CD4-positive, CD25-positive, alpha-beta regulatory T cell (primary cell): Measurements from ENCODE around the gene SCLY. TPM values are rescaled to one million over a fixed set of nuclear protein-coding genes. Genes with fewer than 3 reads are reported as not detected.
"Not testable (repeated sequence)": the region's sequence is repeated elsewhere in the genome, so short reads cannot be mapped to it uniquely, and the experiment has no call there.

Experiments used
- ATAC-seq, 2 donors: fragments of 150-1000 bp; cut with Tn5 transposase; one replicate each; pipeline ENCODE4 v1.10.0; 2021; ENCODE audit warnings: low read depth in 2 of 2, moderate number of reproducible peaks in 2 of 2, moderate library complexity in 1 of 2
- DNase-seq, 3 donors: peaks; one replicate each; pipeline versions ENCODE4 v3.0.0 to v3.0.0-alpha.2; 2012 to 2022; ENCODE audit warnings: mixed read lengths in 1 of 3
- H3K27ac ChIP-seq: one replicate; pipeline ENCODE4 v1.7.0; 2013; ENCODE audit warnings: mild to moderate bottlenecking, low read length; ENCODE audit not compliant: insufficient read depth, poor library complexity, severe bottlenecking
- H3K27me3 ChIP-seq: one replicate; pipeline ENCODE4 v1.7.0; 2013; ENCODE audit warnings: low read length; ENCODE audit not compliant: control insufficient read depth, insufficient read depth
- H3K36me3 ChIP-seq: one replicate; pipeline ENCODE4 v1.7.0; 2013; ENCODE audit warnings: mild to moderate bottlenecking, low read length, moderate library complexity; ENCODE audit not compliant: control insufficient read depth, insufficient read depth
- H3K4me1 ChIP-seq: 2 replicates; pipeline ENCODE4 v1.7.0; 2013; ENCODE audit warnings: mild to moderate bottlenecking, low read length; ENCODE audit not compliant: insufficient read depth, control insufficient read depth, poor library complexity, severe bottlenecking
- H3K4me3 ChIP-seq: one replicate; pipeline ENCODE4 v1.7.0; 2013; ENCODE audit warnings: low read depth, mild to moderate bottlenecking, low read length, moderate library complexity
- H3K9me3 ChIP-seq, 2 experiments: 1 replicate in 1 of 2; 2 replicates in 1 of 2; pipeline ENCODE4 v1.7.0; 2013; ENCODE audit warnings: low read length in 2 of 2, mild to moderate bottlenecking in 1 of 2, moderate library complexity in 1 of 2; ENCODE audit not compliant: control insufficient read depth in 2 of 2
- H3K27ac Mint-ChIP-seq, 3 donors: one replicate each; pipeline ENCODE4 v1.8.0; 2020 to 2022; ENCODE audit warnings: mild to moderate bottlenecking in 3 of 3, mixed read lengths in 3 of 3, moderate library complexity in 2 of 3
- H3K27me3 Mint-ChIP-seq: one replicate; pipeline ENCODE4 v1.8.0; 2022; ENCODE audit warnings: mild to moderate bottlenecking, mixed read lengths
- H3K36me3 Mint-ChIP-seq: one replicate; pipeline ENCODE4 v1.8.0; 2020; ENCODE audit warnings: mixed read lengths
- H3K4me1 Mint-ChIP-seq, 4 donors: one replicate each; pipeline ENCODE4 v1.8.0; 2020 to 2022; ENCODE audit warnings: mixed read lengths in 4 of 4, mild to moderate bottlenecking in 1 of 4
- H3K4me3 Mint-ChIP-seq, 4 donors: one replicate each; pipeline ENCODE4 v1.8.0; 2020 to 2022; ENCODE audit warnings: mild to moderate bottlenecking in 4 of 4, mixed read lengths in 4 of 4, moderate library complexity in 3 of 4
- H3K9me3 Mint-ChIP-seq, 7 donors: one replicate each; pipeline ENCODE4 v1.8.0; 2020 to 2022; ENCODE audit warnings: mixed read lengths in 7 of 7, mild to moderate bottlenecking in 3 of 7, moderate library complexity in 2 of 7
- polyA plus RNA-seq, 4 donors: library from polyadenylated mRNA; unstranded; fragments of 300-500 nt; fragmentation: Illumina TruSeq; gene quantifications; one replicate each; pipeline ENCODE4 v1.2.3, GENCODE V29; 2021
- total RNA-seq: library from RNA; stranded (reverse); gene quantifications from one replicate; pipeline ENCODE4 v1.2.3, GENCODE V29; 2022

Gene SCLY
- total and polyA plus RNA-seq, 5 donors from 2014 or later: 10.3 to 17.8 (median 15.6) TPM

DNA sequence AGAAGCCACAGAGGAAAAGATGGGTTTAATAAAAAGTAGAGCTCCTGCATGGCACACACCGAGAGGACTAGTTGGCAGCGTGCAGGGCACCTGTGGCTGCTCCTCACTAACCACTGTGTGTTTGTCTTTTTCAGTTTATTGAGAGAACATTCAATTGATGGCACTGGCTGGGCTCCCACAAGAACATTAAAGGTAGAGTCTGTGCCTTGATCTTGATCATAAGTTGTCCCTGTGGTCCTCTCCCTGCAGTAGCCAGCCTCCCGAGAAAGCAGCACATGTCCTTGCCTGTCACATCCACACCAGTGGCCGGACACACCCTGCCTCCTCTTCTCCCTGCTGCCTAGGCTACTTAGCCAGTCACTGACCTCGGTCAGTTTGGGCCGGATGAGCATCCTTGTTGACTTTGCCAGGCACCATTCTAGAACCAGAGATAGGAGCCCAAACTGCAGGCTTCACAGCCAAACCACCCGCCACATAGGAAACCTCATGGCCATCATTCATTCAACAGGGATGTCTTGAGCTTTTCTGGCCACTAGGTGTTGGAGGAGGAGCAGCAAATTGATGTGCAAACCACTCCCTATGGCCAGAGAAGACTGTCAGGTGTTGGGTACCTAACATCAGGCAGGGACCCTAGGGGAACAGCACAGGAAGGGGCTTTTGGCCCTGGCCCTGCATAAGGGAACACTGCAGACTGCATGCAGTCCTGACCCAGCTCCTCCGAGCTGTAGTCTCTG, 30.2 kb upstream of the SCLY start:
- Histone ChIP-seq H3K36me3 (peaks cover 37% of the 10 kb centered on the region), H3K27me3 (no peaks in the 10 kb centered on the region), H3K9me3 (no peaks in the 10 kb centered on the region), H3K4me3 (no peak overlapping the region), H3K4me1 (no peaks in the 10 kb centered on the region), H3K27ac (no peak overlapping the region)
- H3K27me3 Mint-ChIP-seq: no peaks in the 10 kb centered on the region
- DNase-seq (no peak), ATAC-seq (no peak)
- H3K27ac Mint-ChIP-seq: peak overlapping the region in 1 of 3 donors; percentile 71
- H3K36me3 Mint-ChIP-seq: peaks cover 54% of the 10 kb centered on the region
- H3K4me1 Mint-ChIP-seq: peaks cover 0 to 1% (median 0%) of the 10 kb centered on the region in 4 donors
- H3K4me3 Mint-ChIP-seq: no peak overlapping the region
- peaks cover 0 to 2% (median 0%) of the 10 kb centered on the region in 7 donors for H3K9me3 Mint-ChIP-seq

- H3K27ac ChIP-seq: no peak overlapping the region
- Mint-ChIP-seq H3K9me3 (peaks cover 0 to 2% (median 0%) of the 10 kb centered on the region in 7 donors), H3K27me3 (no peaks in the 10 kb centered on the region)
These were observed 29.1 kb upstream of the SCLY start for GRCh38 chr2:238031751-238032150.

GRCh38 chr2:238032755-238033337, 28.0 kb upstream of the SCLY start:
- peaks cover 49% of the 10 kb centered on the region for H3K36me3 Mint-ChIP-seq
- peaks cover 49% of the 10 kb centered on the region for H3K36me3 ChIP-seq

More at GRCh38 chr2:238031751-238032150, 29.1 kb upstream of the SCLY start:
- H3K4me3 Mint-ChIP-seq: no peak overlapping the region
- peaks cover 0 to 4% (median 0%) of the 10 kb centered on the region in 4 donors for H3K4me1 Mint-ChIP-seq
- H3K36me3 Mint-ChIP-seq: peaks cover 49% of the 10 kb centered on the region
- H3K36me3 ChIP-seq: peaks cover 43% of the 10 kb centered on the region
- H3K4me1 ChIP-seq: no peaks in the 10 kb centered on the region
- no peak overlapping the region for H3K4me3 ChIP-seq
- H3K27me3 ChIP-seq: no peaks in the 10 kb centered on the region
- H3K9me3 ChIP-seq: no peaks in the 10 kb centered on the region
- DNase-seq: no peak
- no peak for ATAC-seq
- H3K27ac Mint-ChIP-seq: peak overlapping the region in 1 of 3 donors; percentile 71

GRCh38 chr2:238033991-238034390, 26.8 kb upstream of the SCLY start:
- peaks cover 57% of the 10 kb centered on the region for H3K36me3 ChIP-seq
- not testable (repeated sequence) for H3K9me3 ChIP-seq, H3K27ac ChIP-seq, H3K4me3 Mint-ChIP-seq, DNase-seq, H3K4me1 Mint-ChIP-seq, H3K27me3 ChIP-seq, H3K27ac Mint-ChIP-seq, H3K4me3 ChIP-seq, H3K4me1 ChIP-seq, H3K9me3 Mint-ChIP-seq, H3K27me3 Mint-ChIP-seq, ATAC-seq
- H3K36me3 Mint-ChIP-seq: peaks cover 48% of the 10 kb centered on the region

More at GRCh38 chr2:238032755-238033337, 28.0 kb upstream of the SCLY start:
- H3K27me3 ChIP-seq: no peaks in the 10 kb centered on the region
- Mint-ChIP-seq H3K27ac (no peak overlapping the region), H3K9me3 (peaks cover 0 to 2% (median 0%) of the 10 kb centered on the region in 7 donors), H3K4me1 (peaks cover 0 to 4% (median 0%) of the 10 kb centered on the region in 4 donors), H3K27me3 (no peaks in the 10 kb centered on the region), H3K4me3 (no peak overlapping the region)
- no peak overlapping the region for H3K27ac ChIP-seq
- no peaks in the 10 kb centered on the region for H3K9me3 ChIP-seq
- no peaks in the 10 kb centered on the region for H3K4me1 ChIP-seq
- no peak overlapping the region for H3K4me3 ChIP-seq
- DNase-seq (no peak), ATAC-seq (no peak)

GRCh38 chr2:238038203-238038602, 22.6 kb upstream of the SCLY start:
- no peak overlapping the region for H3K4me3 ChIP-seq
- Mint-ChIP-seq H3K27me3 (no peaks in the 10 kb centered on the region), H3K4me3 (no peak overlapping the region), H3K4me1 (peaks cover 0 to 8% (median 2%) of the 10 kb centered on the region in 4 donors), H3K9me3 (peaks cover 0 to 2% (median 0%) of the 10 kb centered on the region in 7 donors), H3K27ac (no peak overlapping the region), H3K36me3 (peaks cover 56% of the 10 kb centered on the region)
- no peaks in the 10 kb centered on the region for H3K27me3 ChIP-seq
- H3K9me3 ChIP-seq: no peaks in the 10 kb centered on the region
- DNase-seq (no peak), ATAC-seq (no peak)
- H3K4me1 ChIP-seq: no peaks in the 10 kb centered on the region
- H3K27ac ChIP-seq: no peak overlapping the region
- peaks cover 54% of the 10 kb centered on the region for H3K36me3 ChIP-seq

GRCh38 chr2:238039151-238039550, 21.6 kb upstream of the SCLY start:
- H3K4me3 Mint-ChIP-seq: no peak overlapping the region
- H3K4me1 Mint-ChIP-seq: peaks cover 0 to 8% (median 2%) of the 10 kb centered on the region in 4 donors
- no peak overlapping the region for H3K4me3 ChIP-seq
- ATAC-seq: no peak
- no peaks in the 10 kb centered on the region for H3K9me3 ChIP-seq
- H3K36me3 Mint-ChIP-seq: peaks cover 61% of the 10 kb centered on the region
- H3K27me3 Mint-ChIP-seq: no peaks in the 10 kb centered on the region
- H3K36me3 ChIP-seq: peaks cover 56% of the 10 kb centered on the region
- no peak overlapping the region for H3K27ac ChIP-seq
- H3K27me3 ChIP-seq: no peaks in the 10 kb centered on the region
- H3K27ac Mint-ChIP-seq: no peak overlapping the region
- no peak for DNase-seq
- no peaks in the 10 kb centered on the region for H3K4me1 ChIP-seq
- peaks cover 0 to 2% (median 0%) of the 10 kb centered on the region in 7 donors for H3K9me3 Mint-ChIP-seq

DNA sequence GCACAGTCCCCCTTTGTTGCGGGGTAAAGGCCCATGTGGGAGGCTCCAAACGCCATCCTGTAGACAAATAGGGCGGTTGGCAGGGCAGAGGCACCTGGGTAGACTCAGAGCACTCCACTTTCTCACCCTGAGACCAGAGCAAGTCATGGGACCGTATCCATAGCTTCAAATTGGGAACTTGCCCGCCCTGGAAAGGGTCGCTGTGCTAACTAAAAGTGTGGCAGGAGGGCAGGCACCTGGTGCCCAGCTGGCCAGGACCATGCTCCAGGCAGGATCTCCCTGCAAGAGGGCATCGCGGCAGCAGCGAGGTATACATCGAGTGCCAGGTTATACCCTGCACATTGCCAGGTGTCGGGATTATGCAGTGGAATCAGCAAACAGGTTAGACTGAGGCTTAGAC, 20.8 kb upstream of the SCLY start:
- no peaks in the 10 kb centered on the region for H3K27me3 Mint-ChIP-seq
- no peaks in the 10 kb centered on the region for H3K9me3 ChIP-seq
- no peaks in the 10 kb centered on the region for H3K27me3 ChIP-seq
- no peaks in the 10 kb centered on the region for H3K4me1 ChIP-seq
- H3K4me3 ChIP-seq: no peak overlapping the region
- peaks cover 54% of the 10 kb centered on the region for H3K36me3 ChIP-seq
- ATAC-seq: no peak
- no peak overlapping the region for H3K27ac ChIP-seq
- H3K9me3 Mint-ChIP-seq: peaks cover 0 to 2% (median 0%) of the 10 kb centered on the region in 7 donors
- H3K4me3 Mint-ChIP-seq: no peak overlapping the region
- DNase-seq: no peak
- H3K27ac Mint-ChIP-seq: no peak overlapping the region
- H3K36me3 Mint-ChIP-seq: peaks cover 64% of the 10 kb centered on the region
- H3K4me1 Mint-ChIP-seq: peaks cover 0 to 8% (median 2%) of the 10 kb centered on the region in 4 donors
